A549 (cell line): ENCODE measurements around the gene MMP24OS. TPM values are rescaled to one million over a fixed set of nuclear protein-coding genes. Genes with fewer than 3 reads are reported as not detected.

ENCODE experiments used
- ATAC-seq, 2 experiments: fragments of 200-7000 bp in 1 of 2; fragments of >200 bp in 1 of 2; cut with Nextera tagmentation in 1 of 2; cut with Tn5 transposase in 1 of 2; 3 replicates each; pipeline versions ENCODE4 v1.8.0 to v1.9.1; 2018 to 2020; ENCODE audit warnings: mild to moderate bottlenecking in 1 of 2, moderate library complexity in 1 of 2
- CTCF ChIA-PET: fragments of 300-600 bp; sonication (Branson Sonifier 250); formaldehyde crosslinking; extraction: SDS; loops from one replicate; lab custom pipeline; 2021; ENCODE audit warnings: antibody characterized with exemption, inconsistent platforms; lab: Yijun Ruan, JAX
- POLR2A ChIA-PET: fragments of 350-600 bp; formaldehyde crosslinking; extraction: SDS; loops from one replicate; lab custom pipeline; 2021; ENCODE audit warnings: antibody characterized with exemption, inconsistent platforms; lab: Yijun Ruan, JAX
- DNase-seq, 2 experiments: peaks; one replicate each; pipeline versions ENCODE4 v3.0.0 to v3.0.0-alpha.2; 2011 to 2016; ENCODE audit warnings: low read depth in 1 of 2, low spot score in 1 of 2
- FAIRE-seq: peaks from 2 replicates; lab custom pipeline; 2011; peaks lifted over from hg19 to GRCh38; lab: Jason Lieb, UNC
- H3K27ac ChIP-seq, 2 experiments: fragments of >200 bp; sonication (Bioruptor Twin); formaldehyde crosslinking; 3 replicates each; pipeline ENCODE4 v1.5.1; 2016 to 2017
- H3K4me1 ChIP-seq: fragments of >200 bp; sonication (Bioruptor Twin); formaldehyde crosslinking; 3 replicates; pipeline ENCODE4 v1.6.1; 2016
- H3K4me2 ChIP-seq: fragments of >200 bp; sonication (Bioruptor Twin); formaldehyde crosslinking; 3 replicates; pipeline ENCODE4 v1.6.1; 2016
- H3K4me3 ChIP-seq: fragments of >200 bp; sonication (Bioruptor Twin); formaldehyde crosslinking; 3 replicates; pipeline ENCODE4 v1.5.1; 2016
- H3K9me3 ChIP-seq: fragments of >200 bp; sonication (Bioruptor Twin); formaldehyde crosslinking; 3 replicates; pipeline ENCODE4 v1.6.1; 2016
- ATOH8 ChIP-seq: fragments of 250-450 bp; sonication (Bioruptor Pico); IDR thresholded peaks from 2 replicates; pipeline ENCODE4 v1.5.0; 2020; ENCODE audit warnings: low read depth, mild to moderate bottlenecking, moderate library complexity
- BCL3 ChIP-seq: fragments of >200 bp; sonication (Bioruptor Twin); formaldehyde crosslinking; IDR thresholded peaks from 3 replicates; pipeline ENCODE4 v1.6.1; 2016
- CBX2 ChIP-seq: fragments of 200-600 bp; sonication (generic); IDR thresholded peaks from 2 replicates; pipeline ENCODE4 v1.6.1; 2016; ENCODE audit warnings: low read depth, mild to moderate bottlenecking, borderline replicate concordance
- CEBPB ChIP-seq, 2 experiments: fragments of >200 bp in 1 of 2; sonication (Bioruptor Twin) in 1 of 2; formaldehyde crosslinking in 1 of 2; IDR thresholded peaks; 2 replicates each; pipeline ENCODE4 v1.6.1; 2012 to 2016
- EHMT2 ChIP-seq: fragments of 200-600 bp; sonication (generic); IDR thresholded peaks from 2 replicates; pipeline ENCODE4 v1.6.1; 2016; ENCODE audit warnings: antibody characterized with exemption, low read depth, mild to moderate bottlenecking, moderate library complexity
- HEYL ChIP-seq: fragments of 250-450 bp; sonication (Bioruptor Pico); IDR thresholded peaks from 2 replicates; pipeline ENCODE4 v1.8.0; 2021; ENCODE audit warnings: mild to moderate bottlenecking, moderate library complexity
- HMGXB4 ChIP-seq: fragments of 250-450 bp; sonication (Bioruptor Pico); IDR thresholded peaks from 2 replicates; pipeline ENCODE4 v1.5.0; 2021; ENCODE audit warnings: mild to moderate bottlenecking, moderate library complexity, borderline replicate concordance
- HOXB5 ChIP-seq: fragments of 250-450 bp; sonication (Bioruptor Pico); IDR thresholded peaks from 2 replicates; pipeline ENCODE4 v1.5.0; 2020; ENCODE audit warnings: mild to moderate bottlenecking, moderate library complexity
- JUNB ChIP-seq: fragments of >200 bp; sonication (Bioruptor Twin); formaldehyde crosslinking; IDR thresholded peaks from 2 replicates; pipeline ENCODE4 v1.6.1; 2016
- MAFK ChIP-seq: fragments of 450-650 bp; IDR thresholded peaks from 2 replicates; pipeline ENCODE4 v1.6.1; 2014; ENCODE audit not compliant: partially characterized antibody
- MAZ ChIP-seq: fragments of 150-350 bp; IDR thresholded peaks from 2 replicates; pipeline ENCODE4 v1.6.1; 2014; ENCODE audit warnings: antibody characterized with exemption, low read depth, low read length, borderline replicate concordance
- NPAS2 ChIP-seq: fragments of 250-450 bp; sonication (Bioruptor Pico); IDR thresholded peaks from 2 replicates; pipeline ENCODE4 v1.8.0; 2022; ENCODE audit warnings: mild to moderate bottlenecking, moderate library complexity, borderline replicate concordance
- RCOR1 ChIP-seq: fragments of 150-350 bp; IDR thresholded peaks from 2 replicates; pipeline ENCODE4 v1.6.1; 2014; ENCODE audit warnings: antibody characterized with exemption, low read length, low read depth
- RFX5 ChIP-seq: fragments of 450-650 bp; IDR thresholded peaks from 2 replicates; pipeline ENCODE4 v1.7.1; 2014; ENCODE audit warnings: antibody characterized with exemption, mild to moderate bottlenecking, moderate library complexity
- SMC3 ChIP-seq: fragments of >200 bp; sonication (Bioruptor Twin); formaldehyde crosslinking; IDR thresholded peaks from 3 replicates; pipeline ENCODE4 v1.6.1; 2018; ENCODE audit warnings: inconsistent platforms
- TFCP2L1 ChIP-seq: fragments of 250-450 bp; sonication (Bioruptor Pico); IDR thresholded peaks from 2 replicates; pipeline ENCODE4 v1.5.0; 2021; ENCODE audit warnings: mild to moderate bottlenecking
- TP53 ChIP-seq: fragments of 250-450 bp; sonication (Bioruptor Pico); IDR thresholded peaks from 2 replicates; pipeline ENCODE4 v1.5.0; 2021; ENCODE audit warnings: mild to moderate bottlenecking, moderate library complexity
- USF2 ChIP-seq: fragments of 450-650 bp; IDR thresholded peaks from 2 replicates; pipeline ENCODE4 v1.6.1; 2014; ENCODE audit warnings: antibody characterized with exemption
- ZC3H11A ChIP-seq: fragments of 450-650 bp; IDR thresholded peaks from 2 replicates; pipeline ENCODE4 v1.6.1; 2014; ENCODE audit warnings: antibody characterized with exemption, mild to moderate bottlenecking
- ZNF302 ChIP-seq: fragments of 250-450 bp; sonication (Bioruptor Pico); IDR thresholded peaks from 2 replicates; pipeline ENCODE4 v1.9.0; 2021; ENCODE audit warnings: inconsistent platforms, mild to moderate bottlenecking, moderate library complexity
- ZSCAN20 ChIP-seq: fragments of 250-450 bp; sonication (Bioruptor Pico); IDR thresholded peaks from 2 replicates; pipeline ENCODE4 v1.8.0; 2022; ENCODE audit warnings: mild to moderate bottlenecking, moderate library complexity
- WGBS: methylation state at CpG from one replicate; pipeline ENCODE4 v1.1.6; 2017; ENCODE audit errors: missing lambda C conversion rate; 5-methylcytosine and 5-hydroxymethylcytosine counted together
- polyA plus RNA-seq, 4 experiments: library from polyadenylated mRNA; depleted of rRNA in 3 of 4; stranded (reverse); fragments of >200 nt; fragmentation: RNase III in 1 of 4; extraction: RNeasy Plus Mini Kit Qiagen cat#74134 plus additional on column Dnase treatment in 1 of 4; gene quantifications; 2 replicates in 3 of 4; 3 replicates in 1 of 4; pipeline ENCODE4 v1.2.3, GENCODE V29; 2011 to 2017

Gene MMP24OS
- polyA plus RNA-seq, 2 of the 4 experiments (the other 2 are of a cell fraction), result 13.6 to 40.5 TPM

GRCh38 chr20:35326740-35327073, 48.8 kb upstream of the MMP24OS start:
- ChIA-PET CTCF (interaction anchor here (0.6 to 6.9 kb wide), 4 partner anchors 10 to 75 kb away, joined by 3 to 144 read pairs (median 18); no protein-coding TSS in a partner anchor), POLR2A (no interaction called here)
- peak overlapping the region; percentile 67 for H3K4me2 ChIP-seq
- H3K4me1 ChIP-seq, result peaks cover 47% of the 10 kb centered on the region
- TF ChIP-seq BCL3 (no peak), RFX5 (no peak), TP53 (no peak), JUNB (no peak), HEYL (no peak), MAFK (no peak)
- TF ChIP-seq, all 56 proteins: peak for 0
- ATAC-seq (peak in 1 of 2 experiments; percentile 28; a peak in 3 of 6 replicates), FAIRE-seq (no peak), DNase-seq (no peak)
- Histone ChIP-seq H3K9me3 (no peaks in the 10 kb centered on the region), H3K4me3 (no peak overlapping the region), H3K27ac (peak overlapping the region; percentile 77 to 82)
- WGBS, result 60% methylated on average over 3 of the region's 3 CpGs

GRCh38 chr20:35326021-35326739, 48.3 kb upstream of the MMP24OS start:
- peak overlapping the region; percentile 67 for H3K4me2 ChIP-seq
- H3K4me1 ChIP-seq, result peaks cover 47% of the 10 kb centered on the region
- 79% methylated on average over 11 of the region's 11 CpGs for WGBS
- ChIA-PET POLR2A (no interaction called here), CTCF (interaction anchor here (6.1 to 10.2 kb wide), 3 partner anchors 18 to 22 kb away, joined by 32 to 157 read pairs (median 144); no protein-coding TSS in a partner anchor)
- FAIRE-seq, result no peak
- ATAC-seq, result peak in 1 of 2 experiments; percentile 12; a peak in 1 of 6 replicates
- no peak for DNase-seq
- TF ChIP-seq CEBPB (IDR thresholded peaks at IDR 0.05) (no peak), HMGXB4 (CRISPR knock-in tag) (no peak), CBX2 (no peak), MAZ (no peak), ZNF302 (CRISPR knock-in tag) (no peak), ZC3H11A (no peak), NPAS2 (no peak)
- H3K27ac ChIP-seq, result peak overlapping the region; percentile 77 to 82
- no peaks in the 10 kb centered on the region for H3K9me3 ChIP-seq
- no peak overlapping the region for H3K4me3 ChIP-seq

- Histone ChIP-seq H3K9me3 (no peaks in the 10 kb centered on the region), H3K4me2 (peak overlapping the region; percentile 23; the same call in 1 of the 3 replicates), H3K4me1 (peaks cover 54% of the 10 kb centered on the region), H3K27ac (peak overlapping the region; percentile 77 to 82; a peak in 5 of 6 replicates), H3K4me3 (no peak overlapping the region)
- DNase-seq (no peak), FAIRE-seq (no peak), ATAC-seq (no peak)
- 72% methylated on average over 6 of the region's 6 CpGs for WGBS
- no peak for TF ChIP-seq ZSCAN20 (CRISPR knock-in tag)
- no peak for TF ChIP-seq TFCP2L1
- no peak for TF ChIP-seq ATOH8 (CRISPR knock-in tag)
- TF ChIP-seq RCOR1, result no peak
- TF ChIP-seq SMC3, result no peak
- no peak for TF ChIP-seq HOXB5 (CRISPR knock-in tag)
- TF ChIP-seq EHMT2, result no peak
- TF ChIP-seq USF2, result no peak
- ChIA-PET POLR2A (no interaction called here), CTCF (interaction anchor here (0.6 to 10.2 kb wide), 4 partner anchors 18 to 492 kb away, joined by 3 to 157 read pairs (median 18); no protein-coding TSS in a partner anchor)
These were observed 47.5 kb upstream of the MMP24OS start for GRCh38 chr20:35325401-35325800.
